Mesodermal cell (in vitro differentiated cells): Measurements from ENCODE around the gene MARVELD3.

Experiments
- H3K27ac ChIP-seq: 2 replicates; pipeline ENCODE4 v1.7.0; 2013; ENCODE audit warnings: mild to moderate bottlenecking, low read depth, low read length, moderate library complexity; ENCODE audit not compliant: severe bottlenecking
- H3K36me3 ChIP-seq: 2 replicates; pipeline ENCODE4 v1.7.1; 2013; ENCODE audit warnings: mild to moderate bottlenecking, low read length, moderate library complexity; ENCODE audit not compliant: control insufficient read depth, insufficient read depth
- H3K4me1 ChIP-seq: one replicate; pipeline ENCODE4 v1.7.1; 2013; ENCODE audit warnings: mild to moderate bottlenecking, low read length; ENCODE audit not compliant: insufficient read depth, control insufficient read depth, poor library complexity, severe bottlenecking
- H3K4me3 ChIP-seq: 2 replicates; pipeline ENCODE4 v1.7.0; 2013; ENCODE audit warnings: low read length, control low read depth, mild to moderate bottlenecking; ENCODE audit not compliant: insufficient read depth, poor library complexity, severe bottlenecking; ENCODE audit errors: extremely low read depth
- H3K9me3 ChIP-seq: 2 replicates; pipeline ENCODE4 v1.7.1; 2013; ENCODE audit warnings: mild to moderate bottlenecking, low read length, moderate library complexity; ENCODE audit not compliant: control insufficient read depth
- WGBS, 2 experiments: methylation state at CpG; one replicate each; pipeline ENCODE4 v1.1.5; 2013; ENCODE audit warnings: missing lambda C conversion rate in 2 of 2; ENCODE audit not compliant: insufficient coverage in 2 of 2; 5-methylcytosine and 5-hydroxymethylcytosine counted together

MARVELD3 gene

GRCh38 chr16:71625113-71625850, 702 bp upstream of the MARVELD3 start:
- Histone ChIP-seq H3K9me3 (no peaks in the 10 kb centered on the region), H3K4me1 (peaks cover 4% of the 10 kb centered on the region), H3K36me3 (no peaks in the 10 kb centered on the region), H3K27ac (no peak overlapping the region), H3K4me3 (no peak overlapping the region)
- WGBS, 2 experiments = 89% methylated on average over 3 to 6 of the region's 7 CpGs

GRCh38 chr16:71626858-71627213, 852 bp downstream of the MARVELD3 start:
- 30 to 63% methylated on average over 5 to 10 of the region's 13 CpGs for WGBS, 2 experiments
- Histone ChIP-seq H3K27ac (no peak overlapping the region), H3K4me1 (peaks cover 4% of the 10 kb centered on the region), H3K36me3 (no peaks in the 10 kb centered on the region), H3K4me3 (peak overlapping the region; percentile 39), H3K9me3 (no peaks in the 10 kb centered on the region)

- H3K36me3 ChIP-seq = no peaks in the 10 kb centered on the region
- H3K27ac ChIP-seq = no peak overlapping the region
- H3K4me3 ChIP-seq = no peak overlapping the region
- WGBS, 2 experiments = 73 to 85% methylated on average over 5 to 7 of the region's 7 CpGs
- H3K9me3 ChIP-seq = no peaks in the 10 kb centered on the region
- H3K4me1 ChIP-seq = peaks cover 4% of the 10 kb centered on the region
These were observed 1.8 kb downstream of the MARVELD3 start for GRCh38 chr16:71627731-71628181.

- no peak overlapping the region for H3K4me3 ChIP-seq
- H3K9me3 ChIP-seq = no peaks in the 10 kb centered on the region
- H3K27ac ChIP-seq = no peak overlapping the region
- no peaks in the 10 kb centered on the region for H3K36me3 ChIP-seq
- 73 to 85% methylated on average over 4 to 5 of the region's 5 CpGs for WGBS, 2 experiments
- peaks cover 4% of the 10 kb centered on the region for H3K4me1 ChIP-seq
These were observed 2.8 kb downstream of the MARVELD3 start for GRCh38 chr16:71628810-71629209.

GRCh38 chr16:71629278-71630016, 3.5 kb downstream of the MARVELD3 start:
- Histone ChIP-seq H3K27ac (no peak overlapping the region), H3K4me1 (peaks cover 4% of the 10 kb centered on the region), H3K4me3 (no peak overlapping the region), H3K9me3 (no peaks in the 10 kb centered on the region), H3K36me3 (no peaks in the 10 kb centered on the region)
- 79 to 82% methylated on average over 10 of the region's 11 CpGs for WGBS, 2 experiments

GRCh38 chr16:71630808-71631207, 4.8 kb downstream of the MARVELD3 start:
- Histone ChIP-seq H3K9me3 (no peaks in the 10 kb centered on the region), H3K27ac (no peak overlapping the region), H3K4me3 (no peak overlapping the region), H3K36me3 (no peaks in the 10 kb centered on the region), H3K4me1 (peaks cover 4% of the 10 kb centered on the region)
- WGBS, 2 experiments = 92 to 100% methylated on average over 4 of the region's 4 CpGs

- WGBS, 2 experiments = 90 to 93% methylated on average over 1 to 3 of the region's 4 CpGs
- H3K4me1 ChIP-seq = peaks cover under 1% of the 10 kb centered on the region
- H3K36me3 ChIP-seq = no peaks in the 10 kb centered on the region
- no peaks in the 10 kb centered on the region for H3K9me3 ChIP-seq
- no peak overlapping the region for H3K27ac ChIP-seq
- no peak overlapping the region for H3K4me3 ChIP-seq
These were observed 5.8 kb downstream of the MARVELD3 start for GRCh38 chr16:71631776-71632175.

- Histone ChIP-seq H3K9me3 (no peaks in the 10 kb centered on the region), H3K4me3 (no peak overlapping the region), H3K4me1 (peaks cover 14% of the 10 kb centered on the region), H3K36me3 (peaks cover 5% of the 10 kb centered on the region), H3K27ac (no peak overlapping the region)
- WGBS, 2 experiments = 71 to 100% methylated on average over 1 of the region's 2 CpGs
These were observed 9.6 kb downstream of the MARVELD3 start for GRCh38 chr16:71635632-71636031.

- H3K36me3 ChIP-seq = peaks cover 5% of the 10 kb centered on the region
- H3K4me3 ChIP-seq = no peak overlapping the region
- no CpG with 5 or more reads among the region's 3 CpGs for WGBS, 2 experiments
- peaks cover 14% of the 10 kb centered on the region for H3K4me1 ChIP-seq
- no peaks in the 10 kb centered on the region for H3K9me3 ChIP-seq
- peak overlapping the region; percentile 29 for H3K27ac ChIP-seq
These were observed 11.4 kb downstream of the MARVELD3 start for GRCh38 chr16:71637398-71637797.

GRCh38 chr16:71645450-71645849, 19.5 kb downstream of the MARVELD3 start:
- 78 to 88% methylated on average over 2 of the region's 4 CpGs for WGBS, 2 experiments
- H3K27ac ChIP-seq = no peak overlapping the region

GRCh38 chr16:71647391-71647790, 21.4 kb downstream of the MARVELD3 start:
- Histone ChIP-seq H3K9me3 (no peaks in the 10 kb centered on the region), H3K27ac (no peak overlapping the region), H3K36me3 (peaks cover 61% of the 10 kb centered on the region), H3K4me3 (no peak overlapping the region), H3K4me1 (no peaks in the 10 kb centered on the region)
- 93 to 100% methylated on average over 4 to 6 of the region's 7 CpGs for WGBS, 2 experiments

More at GRCh38 chr16:71645450-71645849, 19.5 kb downstream of the MARVELD3 start:
- Histone ChIP-seq H3K4me1 (no peaks in the 10 kb centered on the region), H3K36me3 (peaks cover 45% of the 10 kb centered on the region), H3K9me3 (no peaks in the 10 kb centered on the region), H3K4me3 (no peak overlapping the region)
